ENCODE results near the gene BTNL8. TPM values are rescaled to one million over a fixed set of nuclear protein-coding genes. Genes with fewer than 3 reads are reported as not detected.

BTNL8 gene
- polyA plus RNA-seq, 3 donors: 0.13 to 0.50 (median 0.13) TPM

GRCh38 chr5:180910735-180911134 is 11.8 kb downstream of the BTNL8 start:
- H3K4me3 Mint-ChIP-seq: no peak overlapping the region
- H3K4me1 ChIP-seq (ENCODE audit: control insufficient read depth in 1 of 2, insufficient read depth in 2 of 2, low read length in 2 of 2): peaks cover 12 to 15% of the 10 kb centered on the region in 2 donors
- intact Hi-C loops (cut with micrococcal nuclease): no loop called here

GRCh38 chr5:180914646-180915045 is 15.7 kb downstream of the BTNL8 start:
- DNase-seq: no peak
- H3K27ac Mint-ChIP-seq: no peak overlapping the region
- no peaks in the 10 kb centered on the region for H3K79me2 ChIP-seq (ENCODE audit: insufficient read depth, low read length)
- no CpG with 5 or more reads among the region's 2 CpGs for WGBS (ENCODE audit: insufficient coverage)
- no peaks in the 10 kb centered on the region for H3K36me3 Mint-ChIP-seq
- H3K27me3 Mint-ChIP-seq (ENCODE audit: low read depth in 3 of 3): peaks cover 2 to 3% (median 3%) of the 10 kb centered on the region in 3 donors
- no peaks in the 10 kb centered on the region for H4K20me1 ChIP-seq (ENCODE audit: insufficient read depth, low read length)
- peaks cover 8 to 21% (median 15%) of the 10 kb centered on the region in 7 donors for H3K9me3 Mint-ChIP-seq
- no peak overlapping the region for H2AFZ ChIP-seq (ENCODE audit: insufficient read depth, low read depth, low read length, poor library complexity, severe bottlenecking)
- H3K4me3 ChIP-seq (replicated peaks in 1 of 3; ENCODE audit: low read depth in 2 of 3, low read length in 3 of 3): no peak overlapping the region
- no peak overlapping the region for H3K27ac ChIP-seq (ENCODE audit: low read depth in 1 of 2, low read length in 2 of 2)
- peaks cover 19% of the 10 kb centered on the region for H3K4me1 Mint-ChIP-seq
- H3K4me1 ChIP-seq (ENCODE audit: control insufficient read depth in 1 of 2, insufficient read depth in 2 of 2, low read length in 2 of 2): peaks cover 5 to 9% of the 10 kb centered on the region in 2 donors
- H3K4me2 ChIP-seq (replicated peaks; ENCODE audit: extremely low read depth, low read length, poor library complexity, severe bottlenecking): no peak overlapping the region
- H3K9ac ChIP-seq (ENCODE audit: insufficient read depth, low read length, poor library complexity, severe bottlenecking): no peak overlapping the region
- H3K36me3 ChIP-seq (replicated peaks in 1 of 2; ENCODE audit: control insufficient read depth in 1 of 2, insufficient read depth in 2 of 2, low read length in 2 of 2): no peaks in the 10 kb centered on the region
- no peak for TF ChIP-seq CTCF (IDR thresholded peaks at IDR 0.05)
- no peak overlapping the region for H3K4me3 Mint-ChIP-seq
- H3K27me3 ChIP-seq (ENCODE audit: control insufficient read depth in 2 of 2, insufficient read depth in 2 of 2, low read length in 2 of 2): peaks cover 0 to 3% of the 10 kb centered on the region in 2 donors
- intact Hi-C loops (cut with micrococcal nuclease): no loop called here
- peaks cover 6 to 15% of the 10 kb centered on the region in 2 donors for H3K9me3 ChIP-seq (replicated peaks in 1 of 2; ENCODE audit: control insufficient read depth in 1 of 2, insufficient read depth in 1 of 2, low read length in 2 of 2)

More at GRCh38 chr5:180910735-180911134, 11.8 kb downstream of the BTNL8 start:
- DNase-seq: no peak
- Histone ChIP-seq H3K4me2 (replicated peaks; ENCODE audit: extremely low read depth, low read length, poor library complexity, severe bottlenecking) (no peak overlapping the region), H3K9me3 (replicated peaks in 1 of 2; ENCODE audit: control insufficient read depth in 1 of 2, insufficient read depth in 1 of 2, low read length in 2 of 2) (peaks cover 6 to 15% of the 10 kb centered on the region in 2 donors), H3K36me3 (replicated peaks in 1 of 2; ENCODE audit: control insufficient read depth in 1 of 2, insufficient read depth in 2 of 2, low read length in 2 of 2) (no peaks in the 10 kb centered on the region), H2AFZ (ENCODE audit: insufficient read depth, low read depth, low read length, poor library complexity, severe bottlenecking) (no peak overlapping the region), H3K9ac (ENCODE audit: insufficient read depth, low read length, poor library complexity, severe bottlenecking) (no peak overlapping the region), H3K27me3 (ENCODE audit: control insufficient read depth in 2 of 2, insufficient read depth in 2 of 2, low read length in 2 of 2) (no peaks in the 10 kb centered on the region), H4K20me1 (ENCODE audit: insufficient read depth, low read length) (no peaks in the 10 kb centered on the region), H3K4me3 (replicated peaks in 1 of 3; ENCODE audit: low read depth in 2 of 3, low read length in 3 of 3) (no peak overlapping the region), H3K27ac (ENCODE audit: low read depth in 1 of 2, low read length in 2 of 2) (no peak overlapping the region), H3K79me2 (ENCODE audit: insufficient read depth, low read length) (no peaks in the 10 kb centered on the region)
- Mint-ChIP-seq H3K36me3 (no peaks in the 10 kb centered on the region), H3K4me1 (peaks cover 30% of the 10 kb centered on the region), H3K9me3 (peaks cover 5 to 16% (median 10%) of the 10 kb centered on the region in 7 donors), H3K27ac (no peak overlapping the region), H3K27me3 (ENCODE audit: low read depth in 3 of 3) (peaks cover 0 to 7% (median 0%) of the 10 kb centered on the region in 3 donors)
- WGBS (ENCODE audit: insufficient coverage): 100% methylated on average over 4 of the region's 5 CpGs
- no peak for TF ChIP-seq CTCF (IDR thresholded peaks at IDR 0.05)
